GM13976 (cell line): ENCODE data around the gene AMOTL1.

Source experiments
- DNase-seq: peaks from one replicate; pipeline ENCODE4 v3.0.0; 2012; ENCODE audit warnings: low spot score
- in situ Hi-C: fragments of 300-500 bp; cut with MboI; formaldehyde crosslinking; loops from one replicate; pipeline ENCODE4 v1.12.0; 2022; ENCODE audit warnings: low sequenced_read_pairs, mixed read lengths, inconsistent platforms; ENCODE audit not compliant: unreplicated experiment
- TF ChIP-seq, protein P1 (sequence below): IDR thresholded peaks from 2 replicates; pipeline ENCODE4 v1.5.1; 2012; ENCODE audit warnings: borderline replicate concordance, mild to moderate bottlenecking; ENCODE audit not compliant: insufficient read depth; ENCODE audit errors: extremely low read depth, missing control alignments, control extremely low read depth

Gene AMOTL1

DNA sequence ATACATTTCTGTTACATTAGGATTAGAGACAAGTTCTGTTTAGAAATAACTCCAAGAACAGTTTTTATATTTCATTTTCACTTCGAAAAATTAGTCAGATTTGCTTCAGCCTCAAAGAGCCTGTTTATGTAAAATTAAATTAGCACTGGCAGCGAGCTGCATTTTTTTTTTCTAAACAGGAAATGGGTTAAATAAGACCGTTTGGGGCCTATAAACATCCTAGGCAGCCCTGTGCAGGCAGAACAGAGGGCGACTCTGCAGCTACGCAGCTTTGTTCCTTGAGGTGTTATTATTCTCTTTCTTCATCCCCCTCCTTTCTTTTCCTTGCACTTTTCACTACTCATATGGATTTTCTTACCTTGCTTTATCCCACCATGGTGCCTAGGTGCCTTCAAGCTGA lies 156.5 kb downstream of the AMOTL1 start:
- in situ Hi-C loops = no loop called here
- TF ChIP-seq, protein P1, sequence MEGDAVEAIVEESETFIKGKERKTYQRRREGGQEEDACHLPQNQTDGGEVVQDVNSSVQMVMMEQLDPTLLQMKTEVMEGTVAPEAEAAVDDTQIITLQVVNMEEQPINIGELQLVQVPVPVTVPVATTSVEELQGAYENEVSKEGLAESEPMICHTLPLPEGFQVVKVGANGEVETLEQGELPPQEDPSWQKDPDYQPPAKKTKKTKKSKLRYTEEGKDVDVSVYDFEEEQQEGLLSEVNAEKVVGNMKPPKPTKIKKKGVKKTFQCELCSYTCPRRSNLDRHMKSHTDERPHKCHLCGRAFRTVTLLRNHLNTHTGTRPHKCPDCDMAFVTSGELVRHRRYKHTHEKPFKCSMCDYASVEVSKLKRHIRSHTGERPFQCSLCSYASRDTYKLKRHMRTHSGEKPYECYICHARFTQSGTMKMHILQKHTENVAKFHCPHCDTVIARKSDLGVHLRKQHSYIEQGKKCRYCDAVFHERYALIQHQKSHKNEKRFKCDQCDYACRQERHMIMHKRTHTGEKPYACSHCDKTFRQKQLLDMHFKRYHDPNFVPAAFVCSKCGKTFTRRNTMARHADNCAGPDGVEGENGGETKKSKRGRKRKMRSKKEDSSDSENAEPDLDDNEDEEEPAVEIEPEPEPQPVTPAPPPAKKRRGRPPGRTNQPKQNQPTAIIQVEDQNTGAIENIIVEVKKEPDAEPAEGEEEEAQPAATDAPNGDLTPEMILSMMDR = no peak
- DNase-seq = no peak

DNA sequence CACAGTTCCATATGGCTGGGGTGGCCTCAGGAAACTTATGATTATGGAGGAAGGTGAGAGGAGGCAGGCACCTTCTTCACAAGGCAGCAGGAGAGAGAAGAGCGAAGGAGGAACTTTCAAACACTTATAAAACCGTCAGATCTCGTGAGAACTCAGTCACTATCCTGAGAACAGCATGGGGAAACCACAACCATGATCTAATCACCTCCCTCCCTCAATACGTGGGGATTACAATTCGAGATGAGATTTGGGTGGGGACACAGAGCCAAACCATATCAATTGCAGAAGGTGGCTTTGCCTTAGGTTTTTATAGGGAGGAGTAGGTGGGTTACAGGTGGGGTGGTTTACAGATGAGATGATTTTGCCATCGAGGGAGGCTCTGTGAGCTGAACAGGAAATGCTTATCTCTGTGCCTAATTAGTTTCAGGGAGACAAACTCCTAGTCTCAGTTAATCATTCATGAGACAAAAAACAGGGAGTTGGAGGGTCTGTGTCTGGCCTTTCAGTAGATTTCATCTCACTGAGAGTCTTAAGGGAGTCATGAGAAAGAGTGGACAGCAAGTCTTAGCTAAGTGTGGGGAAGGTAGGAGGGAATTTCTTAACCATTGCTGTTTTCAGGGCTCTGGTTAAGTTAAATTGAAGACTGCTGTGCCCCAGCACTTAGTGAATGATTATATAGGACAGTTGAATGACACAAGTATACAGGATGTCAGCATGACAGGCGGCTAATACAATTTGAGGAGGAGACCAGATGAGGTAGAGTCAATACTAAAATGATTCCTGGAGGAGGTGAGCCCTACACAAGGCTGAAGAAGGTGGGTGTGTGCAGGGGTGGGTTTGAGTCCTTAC lies 157.5 kb downstream of the AMOTL1 start:
- TF ChIP-seq, protein P1 = no peak
- in situ Hi-C loops = no loop called here
- DNase-seq = no peak

DNA sequence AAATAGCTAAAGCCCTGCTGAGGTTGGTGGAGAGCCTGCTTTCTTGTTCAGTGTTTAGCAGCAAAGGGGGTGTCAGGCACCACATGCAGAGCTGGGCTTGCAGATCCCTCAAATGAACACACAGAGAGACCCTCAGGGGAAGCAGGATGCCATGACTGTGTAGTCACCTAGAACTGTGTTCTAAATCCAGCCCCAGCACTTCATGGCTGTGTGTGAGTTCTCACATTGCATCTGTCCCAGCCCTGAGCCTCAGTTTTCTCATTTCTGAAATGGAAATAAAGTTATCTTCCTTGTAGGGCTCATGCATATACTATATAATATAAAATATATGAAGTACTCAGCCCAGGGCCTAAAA lies 158.1 kb downstream of the AMOTL1 start:
- no peak for DNase-seq
- in situ Hi-C loops = no loop called here
- TF ChIP-seq, protein P1 = no peak
